K562 (cell line): ENCODE data around the gene E2F2. TPM values are rescaled to one million over a fixed set of nuclear protein-coding genes. Genes with fewer than 3 reads are reported as not detected.

Experiments used
- ARID1B ChIP-seq: fragments of 450-650 bp; IDR thresholded peaks from 2 replicates; pipeline ENCODE4 v1.6.1; 2016; ENCODE audit warnings: antibody characterized with exemption, mild to moderate bottlenecking, inconsistent platforms
- DDX20 ChIP-seq: fragments of 450-650 bp; IDR thresholded peaks from 2 replicates; pipeline ENCODE4 v1.6.1; 2016; ENCODE audit warnings: missing genetic modification characterization, low read depth, mild to moderate bottlenecking, missing compliant biosample characterization, moderate library complexity
- HMGN3 ChIP-seq: IDR thresholded peaks from 2 replicates; pipeline ENCODE4 v1.6.1; 2011; ENCODE audit warnings: borderline replicate concordance, low read depth, mild to moderate bottlenecking, mixed read lengths, low read length; ENCODE audit not compliant: insufficient read length; ENCODE audit errors: extremely low read depth
- MAFK ChIP-seq: IDR thresholded peaks from 2 replicates; pipeline ENCODE4 v1.6.1; 2011; ENCODE audit warnings: low read length, improper control_type of control experiment
- NFE2 ChIP-seq: IDR thresholded peaks from 2 replicates; pipeline ENCODE4 v1.6.1; 2014; ENCODE audit warnings: antibody characterized with exemption, low read depth
- PRDM10 ChIP-seq: fragments of 450-650 bp; IDR thresholded peaks from 2 replicates; pipeline ENCODE4 v1.6.1; 2018; ENCODE audit not compliant: partially characterized antibody
- SAFB ChIP-seq: fragments of 200-400 bp; formaldehyde crosslinking; IDR thresholded peaks from 2 replicates; pipeline ENCODE4 v1.6.1; 2017; ENCODE audit warnings: low read depth, low read length, borderline replicate concordance
- ZNF316 ChIP-seq: fragments of 450-650 bp; IDR thresholded peaks from 2 replicates; pipeline ENCODE4 v1.6.1; 2016
- ZNF41 ChIP-seq: fragments of 250-450 bp; sonication (Bioruptor Pico); conservative IDR thresholded peaks from 2 replicates; pipeline ENCODE4 v1.4.0; 2020; ENCODE audit warnings: mild to moderate bottlenecking
- ZNF445 ChIP-seq: fragments of 250-450 bp; sonication (Bioruptor Pico); IDR thresholded peaks from 2 replicates; pipeline ENCODE4 v1.4.0; 2020; ENCODE audit warnings: low read depth, mild to moderate bottlenecking, moderate library complexity
- polyA plus RNA-seq, 8 experiments: library from polyadenylated mRNA; depleted of rRNA in 4 of 8; stranded (reverse) in 5 of 8; unstranded in 3 of 8; fragments of >200 nt; fragmentation: Nextera tagmentation in 2 of 8; fragmentation: Illumina TruSeq in 1 of 8; extraction: Ambion mirVana in 2 of 8; extraction: Trizol in 1 of 8; gene quantifications; 2 replicates each; pipeline versions ENCODE4 v1.2.1 to v1.2.3, GENCODE V29; 2011 to 2014; ENCODE audit warnings: inconsistent platforms in 1 of 8, missing spikeins in 1 of 8
- total RNA-seq, 7 experiments: library from RNA; depleted of rRNA in 6 of 7; stranded (reverse); fragments of >200 nt in 6 of 7; fragmentation: Illumina TruSeq in 2 of 7; extraction: Trizol in 2 of 7; gene quantifications; 2 replicates each; pipeline versions ENCODE4 v1.2.1 to v1.2.3, GENCODE V29; 2011 to 2021; ENCODE audit warnings: low replicate concordance in 1 of 7
- TF ChIP-seq, protein P1 (sequence below): fragments of 250-450 bp; sonication (Bioruptor Pico); IDR thresholded peaks from 2 replicates; pipeline ENCODE4 v1.8.0; 2022; ENCODE audit warnings: moderate library complexity, mild to moderate bottlenecking, inconsistent platforms

E2F2 gene
- total and polyA plus RNA-seq, 9 of the 15 experiments (the other 6 are each of a cell fraction or from before 2014, with no cell fraction given): 3.1 to 25.3 (median 11.4) TPM

DNA sequence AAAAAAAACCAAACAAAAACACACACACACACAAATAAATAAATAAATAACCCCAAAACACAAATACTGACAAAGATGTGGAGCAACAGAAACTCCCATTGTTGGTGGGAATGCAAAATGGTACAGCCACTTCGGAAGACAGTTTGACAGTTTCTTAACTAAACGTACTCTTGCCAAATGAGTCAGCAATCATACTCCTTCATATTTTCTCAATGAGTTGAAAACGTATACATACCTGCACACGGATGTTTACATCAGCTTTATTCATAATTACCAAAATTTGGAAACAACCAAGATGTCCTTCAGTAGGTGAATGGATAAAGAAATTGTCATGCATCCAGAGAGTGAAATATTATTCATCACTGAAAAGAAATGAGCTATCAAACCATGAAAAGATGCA lies 70.5 kb downstream of the E2F2 start (continued):
- TF ChIP-seq ZNF316 (peak; percentile 71), DDX20 (tag) (no peak), ZNF445 (CRISPR knock-in tag) (no peak), ARID1B (no peak), MAFK (peak; percentile 17; the same call in 1 of the 2 replicates), NFE2 (peak; percentile 54), PRDM10 (peak; percentile 36), SAFB (no peak), HMGN3 (no peak), ZNF41 (no peak)
- TF ChIP-seq, protein P1, sequence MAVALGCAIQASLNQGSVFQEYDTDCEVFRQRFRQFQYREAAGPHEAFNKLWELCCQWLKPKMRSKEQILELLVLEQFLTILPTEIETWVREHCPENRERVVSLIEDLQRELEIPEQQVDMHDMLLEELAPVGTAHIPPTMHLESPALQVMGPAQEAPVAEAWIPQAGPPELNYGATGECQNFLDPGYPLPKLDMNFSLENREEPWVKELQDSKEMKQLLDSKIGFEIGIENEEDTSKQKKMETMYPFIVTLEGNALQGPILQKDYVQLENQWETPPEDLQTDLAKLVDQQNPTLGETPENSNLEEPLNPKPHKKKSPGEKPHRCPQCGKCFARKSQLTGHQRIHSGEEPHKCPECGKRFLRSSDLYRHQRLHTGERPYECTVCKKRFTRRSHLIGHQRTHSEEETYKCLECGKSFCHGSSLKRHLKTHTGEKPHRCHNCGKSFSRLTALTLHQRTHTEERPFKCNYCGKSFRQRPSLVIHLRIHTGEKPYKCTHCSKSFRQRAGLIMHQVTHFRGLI (CRISPR knock-in tag): no peak
- TF ChIP-seq, all 486 proteins: peak for 6
